Brain microvascular endothelial cell (primary cell): ENCODE results near the gene FOXA3.
A peak's percentile ranks its signal among the peaks of the same experiment; 100 is the strongest.

Experiments
- DNase-seq: peaks from one replicate; pipeline ENCODE4 v3.0.0-alpha.2; 2020
- H3K27ac ChIP-seq: fragments of 250-450 bp; sonication (Bioruptor Pico); 2 replicates; pipeline ENCODE4 v1.5.1; 2020; ENCODE audit warnings: mild to moderate bottlenecking, moderate library complexity
- H3K27me3 ChIP-seq: fragments of 250-450 bp; sonication (Bioruptor Pico); replicated peaks from 2 replicates; pipeline ENCODE4 v1.5.1; 2020; ENCODE audit warnings: mild to moderate bottlenecking
- H3K36me3 ChIP-seq: fragments of 250-450 bp; sonication (Bioruptor Pico); replicated peaks from 2 replicates; pipeline ENCODE4 v1.5.1; 2020; ENCODE audit warnings: mild to moderate bottlenecking
- H3K4me3 ChIP-seq: 2 replicates; pipeline ENCODE4 v1.5.1; 2011; ENCODE audit warnings: low read depth, mild to moderate bottlenecking, control low read depth, low read length, moderate library complexity
- CTCF ChIP-seq: IDR thresholded peaks from 2 replicates; pipeline ENCODE4 v1.5.1; 2011; ENCODE audit warnings: low read depth, mild to moderate bottlenecking, moderate library complexity, low read length, control low read depth, inconsistent platforms; ENCODE audit errors: missing control alignments
- in situ Hi-C: cut with HindIII; loops from 2 replicates; pipeline ENCODE4 v1.10.0; 2017; ENCODE audit warnings: low sequenced_read_pairs, low pct_ligation_motif_present

The FOXA3 gene

GRCh38 chr19:45899919-45900589 lies 35.9 kb downstream of the FOXA3 start:
- H3K4me3 ChIP-seq: no peak overlapping the region
- in situ Hi-C loops: no loop called here
- peaks cover 14% of the 10 kb centered on the region for H3K36me3 ChIP-seq

GRCh38 chr19:45900738-45901431 lies 36.8 kb downstream of the FOXA3 start:
- peak overlapping the region; percentile 76 for H3K4me3 ChIP-seq
- TF ChIP-seq CTCF: no peak
- no peak for DNase-seq
- no peaks in the 10 kb centered on the region for H3K27me3 ChIP-seq
- no peak overlapping the region for H3K27ac ChIP-seq
- H3K36me3 ChIP-seq: peaks cover 14% of the 10 kb centered on the region
- in situ Hi-C loops: no loop called here

More at GRCh38 chr19:45899919-45900589, 35.9 kb downstream of the FOXA3 start:
- no peak for DNase-seq
- no peak for TF ChIP-seq CTCF
- H3K27ac ChIP-seq: no peak overlapping the region
- H3K27me3 ChIP-seq: no peaks in the 10 kb centered on the region

GRCh38 chr19:45901432-45901911 lies 37.3 kb downstream of the FOXA3 start:
- no peaks in the 10 kb centered on the region for H3K27me3 ChIP-seq
- H3K4me3 ChIP-seq: peak overlapping the region; percentile 76
- no peak overlapping the region for H3K27ac ChIP-seq
- DNase-seq: no peak
- no peak for TF ChIP-seq CTCF
- H3K36me3 ChIP-seq: peaks cover 14% of the 10 kb centered on the region
- in situ Hi-C loops: no loop called here

GRCh38 chr19:45901912-45902650 lies 38.0 kb downstream of the FOXA3 start, which contains the start of gene MYPOP:
MYPOP (minus strand) TSS chr19:45902613; CDS start chr19:45901773, 840 bp downstream.
- H3K36me3 ChIP-seq: peaks cover 14% of the 10 kb centered on the region
- no peak for DNase-seq
- H3K27me3 ChIP-seq: no peaks in the 10 kb centered on the region
- peak within 1 kb of the TSS; percentile 76 for H3K4me3 ChIP-seq
- no peak for TF ChIP-seq CTCF
- H3K27ac ChIP-seq: no peak within 1 kb of the TSS
- in situ Hi-C loops: no loop called here

GRCh38 chr19:45902651-45903625 lies 38.8 kb downstream of the FOXA3 start:
- Histone ChIP-seq H3K27me3 (no peaks in the 10 kb centered on the region), H3K36me3 (peaks cover 12% of the 10 kb centered on the region), H3K4me3 (peak overlapping the region; percentile 76), H3K27ac (no peak overlapping the region)
- in situ Hi-C loops: no loop called here
- DNase-seq: peak; percentile 94
- no peak for TF ChIP-seq CTCF
